ENCODE results near the gene DDX55.

Gene DDX55

GRCh38 chr12:123614110-123614509 lies 12.2 kb downstream of the DDX55 start:
- DNase-seq = no peak

GRCh38 chr12:123614531-123614930 lies 12.6 kb downstream of the DDX55 start:
- no peak for DNase-seq

- DNase-seq = no peak
These were observed 15.2 kb downstream of the DDX55 start for GRCh38 chr12:123617144-123617543.

DNA sequence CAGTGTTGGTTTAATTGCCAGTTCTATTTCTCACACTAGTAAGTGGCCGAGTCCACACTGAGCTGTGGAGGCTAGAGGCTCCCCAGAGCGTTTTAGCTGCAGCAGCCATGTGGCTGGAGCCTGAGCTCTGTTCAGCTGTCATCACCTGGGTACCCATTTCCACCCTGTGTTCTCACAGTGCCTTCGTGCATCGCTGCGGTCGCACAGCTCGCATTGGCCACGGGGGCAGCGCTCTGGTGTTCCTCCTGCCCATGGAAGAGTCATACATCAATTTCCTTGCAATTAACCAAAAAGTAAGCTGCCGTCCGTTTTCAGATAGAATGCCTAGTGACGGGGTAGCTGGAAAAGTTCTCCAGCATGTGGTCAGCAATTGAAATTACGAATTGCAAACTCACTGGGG lies 15.7 kb downstream of the DDX55 start:
- DNase-seq = no peak

- DNase-seq = no peak
These were observed 19.2 kb downstream of the DDX55 start for GRCh38 chr12:123621101-123621500.

DNA sequence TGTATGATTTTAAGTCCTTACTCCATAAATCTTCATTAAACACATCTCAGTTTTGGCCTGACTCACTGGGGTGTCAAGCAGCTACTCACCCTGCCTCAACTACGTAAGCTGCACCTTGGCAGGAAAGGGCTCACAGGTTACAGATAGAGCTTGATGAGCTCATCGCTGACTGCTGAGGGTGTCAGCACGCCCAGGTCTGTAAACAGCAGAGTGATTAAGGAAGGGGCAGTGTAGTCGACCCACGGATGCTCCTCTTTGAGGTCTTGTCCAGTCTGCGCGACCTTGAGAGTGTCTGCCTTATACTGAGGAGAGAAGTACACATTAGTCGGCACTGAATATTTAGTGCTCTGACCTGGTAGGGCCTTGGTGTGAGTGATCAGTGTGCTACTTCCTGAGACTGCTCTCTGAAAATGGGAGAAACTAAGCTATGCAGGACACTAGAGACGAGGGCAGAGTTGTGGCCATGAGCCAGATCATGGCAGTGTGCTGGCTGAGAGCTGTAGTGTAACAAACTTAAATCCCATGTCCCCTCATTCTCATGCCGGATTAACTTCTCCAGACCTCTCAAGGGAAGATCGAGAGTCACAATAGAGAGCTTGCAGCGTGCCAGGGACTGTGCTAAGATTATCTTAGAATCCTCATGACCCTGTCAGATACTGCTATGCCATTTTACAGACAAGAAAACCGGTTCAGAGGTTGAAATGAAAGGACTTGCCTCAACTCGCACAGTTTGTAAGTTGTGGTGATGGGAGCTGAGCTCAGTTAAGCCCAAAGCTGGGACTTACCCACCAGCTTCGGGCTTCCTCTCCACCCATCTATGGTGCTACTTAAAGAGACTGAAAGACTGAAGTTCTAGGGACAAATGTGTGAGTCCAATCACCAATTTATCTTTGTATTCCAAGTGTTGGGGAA lies 20.0 kb downstream of the DDX55 start:
- DNase-seq = no peak

DNA sequence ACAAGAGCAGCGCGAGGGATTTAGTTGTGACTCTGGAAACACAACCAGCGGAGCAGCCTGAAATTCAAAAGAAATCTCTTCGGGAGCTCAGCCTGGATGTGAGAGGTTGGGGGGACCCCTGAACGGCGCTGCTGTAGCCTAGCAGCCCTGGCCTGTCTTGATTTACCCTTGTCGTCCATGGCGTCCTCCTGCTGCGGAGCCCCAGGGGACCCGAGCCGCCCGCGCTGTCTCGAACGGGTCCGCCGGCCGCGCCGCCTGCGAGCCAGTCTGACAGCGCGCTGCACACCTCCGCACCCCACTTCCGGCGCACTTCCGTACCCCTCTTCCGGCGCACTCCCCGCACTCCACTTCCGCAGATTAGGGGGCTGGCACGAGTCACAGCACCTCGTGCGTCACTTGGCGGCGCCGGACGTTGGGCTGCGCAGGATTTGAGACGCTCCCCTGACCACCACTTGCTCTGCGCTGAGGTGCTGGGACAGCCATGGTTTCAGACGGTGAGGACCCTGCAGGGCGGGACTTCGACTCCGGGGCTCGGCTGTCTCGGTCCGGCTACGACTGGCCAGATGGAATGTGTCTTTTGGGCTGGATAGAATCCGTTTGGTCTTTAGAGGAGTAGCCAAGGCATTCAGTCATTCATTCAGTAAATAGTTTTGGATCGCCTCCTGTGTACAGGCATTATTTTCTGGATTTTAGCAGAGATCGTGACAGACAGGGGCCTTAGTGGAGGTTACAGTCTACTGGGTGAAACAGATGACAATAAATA lies 31.7 kb downstream of the DDX55 start, which contains the start of the genes EIF2B1 and GTF2H3:
TSS of gene EIF2B1 (minus strand) at position 308 of the 763 bp plus-strand sequence. CDS start at position 179, 129 bp downstream.
TSS of gene GTF2H3 (plus strand) at position 451 of the 763 bp plus-strand sequence. CDS start at position 482, 31 bp downstream.
- DNase-seq = peak; percentile 92 to 94

- DNase-seq = no peak
These were observed 32.3 kb downstream of the DDX55 start for GRCh38 chr12:123634142-123634561.

DNA sequence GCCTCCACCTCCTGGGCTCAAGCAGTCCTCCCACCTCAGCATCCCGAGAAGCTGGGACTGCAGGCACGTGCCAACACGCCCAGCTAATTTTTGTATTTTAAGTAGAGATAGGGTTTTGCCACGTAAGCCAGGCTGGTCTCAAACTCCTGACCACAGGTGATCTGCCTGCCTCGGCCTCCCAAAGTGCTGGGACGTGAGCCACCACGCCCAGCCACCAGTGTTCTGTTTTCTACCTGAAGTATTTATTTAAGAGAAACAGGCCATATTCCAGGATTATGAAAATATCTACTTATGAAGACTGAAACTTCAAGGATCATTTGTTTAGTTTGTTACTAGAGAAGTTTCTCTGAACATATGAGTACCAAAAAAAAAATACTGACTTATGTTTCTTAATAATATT lies 42.0 kb downstream of the DDX55 start:
- no peak for DNase-seq

DNA sequence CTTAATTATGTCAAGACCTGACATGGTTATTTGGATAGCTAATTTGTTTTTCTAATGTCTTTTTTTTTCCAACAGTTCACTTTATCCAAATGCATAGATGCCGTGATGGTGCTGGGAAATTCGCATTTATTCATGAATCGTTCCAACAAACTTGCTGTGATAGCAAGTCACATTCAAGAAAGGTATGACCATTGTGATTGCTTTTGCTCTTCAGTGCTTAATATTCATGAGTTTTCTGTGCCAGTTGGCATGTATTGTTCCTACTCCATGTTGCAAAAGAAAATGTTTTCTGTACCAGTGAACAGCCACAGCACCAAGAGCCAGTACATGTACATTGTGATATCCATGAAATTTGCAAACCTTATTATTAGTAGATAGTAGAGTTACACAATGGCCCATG lies 43.5 kb downstream of the DDX55 start:
- DNase-seq = no peak

DNA sequence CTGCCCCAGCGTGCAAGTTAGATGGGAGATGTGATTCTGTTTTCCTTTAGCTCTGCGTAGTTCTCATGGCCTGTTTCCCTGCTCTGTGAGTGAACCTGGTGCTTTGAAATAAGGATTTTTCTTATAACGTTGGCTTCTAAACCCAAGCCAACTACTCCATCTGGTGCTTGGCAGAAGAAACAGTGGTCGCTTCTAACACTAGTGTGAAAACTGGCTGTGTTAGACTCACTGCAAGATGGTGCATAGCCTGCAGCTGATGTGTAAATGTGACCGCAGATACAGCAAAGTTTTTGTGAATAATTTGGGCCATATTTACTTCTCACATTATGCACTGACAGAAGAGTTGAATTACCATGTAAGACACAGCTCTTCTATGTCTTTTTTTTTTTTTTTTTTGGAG lies 44.0 kb downstream of the DDX55 start:
- no peak for DNase-seq

GRCh38 chr12:123648401-123648800 lies 46.5 kb downstream of the DDX55 start:
- DNase-seq = no peak

DNA sequence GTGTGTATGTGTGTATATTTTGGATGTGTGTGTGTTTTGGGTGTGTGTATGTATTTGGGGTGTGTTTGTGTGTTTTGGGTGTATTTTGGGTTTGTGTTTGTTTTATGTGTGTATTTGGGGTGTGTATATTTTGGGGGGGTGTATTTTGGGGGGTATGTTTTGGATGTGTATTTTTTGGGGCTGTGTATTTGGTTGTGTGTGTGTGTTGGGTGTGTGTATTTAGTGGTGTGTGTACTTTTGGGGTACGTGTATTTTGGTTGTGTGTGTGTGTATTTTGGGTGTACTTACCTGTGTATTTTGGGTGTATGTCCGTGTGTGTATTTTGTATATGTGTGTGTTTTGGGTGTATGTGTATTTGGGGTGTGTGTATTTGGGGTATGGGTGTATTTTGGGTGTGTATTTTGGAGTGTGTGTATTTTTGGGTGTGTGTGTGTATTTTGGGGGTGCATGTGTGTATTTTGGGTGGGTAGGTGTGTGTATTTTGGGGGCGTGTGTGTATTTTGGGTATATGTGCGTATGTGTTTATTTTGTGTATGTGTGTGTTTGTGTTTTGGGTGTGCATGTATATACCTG lies 52.3 kb downstream of the DDX55 start:
- DNase-seq = no peak

DNA sequence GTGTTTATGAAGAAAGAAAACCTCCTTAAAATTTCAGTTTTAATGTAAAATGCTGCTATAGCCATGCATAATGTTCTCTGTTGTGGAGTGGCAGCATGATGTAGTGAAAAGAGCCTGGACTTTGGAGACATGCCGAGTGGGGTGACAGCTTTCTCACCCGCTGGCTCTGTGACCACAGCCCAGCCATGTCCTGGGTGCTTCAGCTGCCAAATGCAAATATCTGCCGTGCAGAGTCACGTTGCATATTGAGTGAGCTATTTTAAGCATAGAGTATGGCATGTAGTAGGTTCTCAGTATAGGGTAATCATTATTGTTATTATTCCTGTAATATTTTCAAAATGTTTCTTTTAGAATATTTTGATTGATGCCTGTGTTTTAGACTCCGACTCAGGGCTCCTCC lies 53.5 kb downstream of the DDX55 start:
- DNase-seq = no peak

- DNase-seq = no peak
These were observed 54.5 kb downstream of the DDX55 start for GRCh38 chr12:123656392-123656791.

DNA sequence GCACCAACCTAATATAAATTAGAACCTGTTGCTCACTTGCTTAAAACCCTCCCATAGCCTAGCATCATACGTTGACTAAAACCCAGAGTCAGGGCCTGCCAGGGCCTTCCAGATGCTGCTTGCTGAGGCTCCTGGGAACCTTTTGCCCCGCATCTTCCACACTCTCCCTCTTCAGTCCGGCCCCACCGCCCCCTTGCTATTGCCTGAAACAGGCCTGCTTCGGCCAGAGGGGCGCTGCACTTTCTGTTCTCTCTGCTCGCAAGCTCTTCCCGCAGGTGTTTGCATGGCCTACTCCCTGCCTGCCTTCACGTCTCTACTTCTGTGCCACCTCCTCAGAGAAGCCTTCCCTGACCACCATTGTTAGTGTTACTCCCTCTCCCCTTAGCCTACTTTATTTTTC lies 55.3 kb downstream of the DDX55 start:
- DNase-seq = no peak

GRCh38 chr12:123659996-123660727 lies 58.3 kb downstream of the DDX55 start:
- no peak for DNase-seq

- DNase-seq = no peak
These were observed 65.9 kb downstream of the DDX55 start for GRCh38 chr12:123667771-123668170.
